A549 (cell line): ENCODE results near the gene SUPT20H. TPM values are rescaled to one million over a fixed set of nuclear protein-coding genes. Genes with fewer than 3 reads are reported as not detected.

Experiments used
- ATAC-seq, 2 experiments: fragments of 200-7000 bp in 1 of 2; fragments of >200 bp in 1 of 2; cut with Nextera tagmentation in 1 of 2; cut with Tn5 transposase in 1 of 2; 3 replicates each; pipeline versions ENCODE4 v1.8.0 to v1.9.1; 2018 to 2020; ENCODE audit warnings: mild to moderate bottlenecking in 1 of 2, moderate library complexity in 1 of 2
- CTCF ChIA-PET: fragments of 300-600 bp; sonication (Branson Sonifier 250); formaldehyde crosslinking; extraction: SDS; loops from one replicate; lab custom pipeline; 2021; ENCODE audit warnings: antibody characterized with exemption, inconsistent platforms; lab: Yijun Ruan, JAX
- POLR2A ChIA-PET: fragments of 350-600 bp; formaldehyde crosslinking; extraction: SDS; loops from one replicate; lab custom pipeline; 2021; ENCODE audit warnings: antibody characterized with exemption, inconsistent platforms; lab: Yijun Ruan, JAX
- DNase-seq, 2 experiments: peaks; one replicate each; pipeline versions ENCODE4 v3.0.0 to v3.0.0-alpha.2; 2011 to 2016; ENCODE audit warnings: low read depth in 1 of 2, low spot score in 1 of 2
- FAIRE-seq: peaks from 2 replicates; lab custom pipeline; 2011; peaks lifted over from hg19 to GRCh38; lab: Jason Lieb, UNC
- H3K27ac ChIP-seq, 2 experiments: fragments of >200 bp; sonication (Bioruptor Twin); formaldehyde crosslinking; 3 replicates each; pipeline ENCODE4 v1.5.1; 2016 to 2017
- H3K4me1 ChIP-seq: fragments of >200 bp; sonication (Bioruptor Twin); formaldehyde crosslinking; 3 replicates; pipeline ENCODE4 v1.6.1; 2016
- H3K4me2 ChIP-seq: fragments of >200 bp; sonication (Bioruptor Twin); formaldehyde crosslinking; 3 replicates; pipeline ENCODE4 v1.6.1; 2016
- H3K4me3 ChIP-seq: fragments of >200 bp; sonication (Bioruptor Twin); formaldehyde crosslinking; 3 replicates; pipeline ENCODE4 v1.5.1; 2016
- H3K9me3 ChIP-seq: fragments of >200 bp; sonication (Bioruptor Twin); formaldehyde crosslinking; 3 replicates; pipeline ENCODE4 v1.6.1; 2016
- ATOH8 ChIP-seq: fragments of 250-450 bp; sonication (Bioruptor Pico); IDR thresholded peaks from 2 replicates; pipeline ENCODE4 v1.5.0; 2020; ENCODE audit warnings: low read depth, mild to moderate bottlenecking, moderate library complexity
- CBX2 ChIP-seq: fragments of 200-600 bp; sonication (generic); IDR thresholded peaks from 2 replicates; pipeline ENCODE4 v1.6.1; 2016; ENCODE audit warnings: low read depth, mild to moderate bottlenecking, borderline replicate concordance
- CEBPB ChIP-seq, 2 experiments: fragments of >200 bp in 1 of 2; sonication (Bioruptor Twin) in 1 of 2; formaldehyde crosslinking in 1 of 2; IDR thresholded peaks; 2 replicates each; pipeline ENCODE4 v1.6.1; 2012 to 2016
- CTCF ChIP-seq: fragments of >200 bp; sonication (Bioruptor Twin); formaldehyde crosslinking; IDR thresholded peaks from 3 replicates; pipeline ENCODE4 v1.5.1; 2016
- EHMT2 ChIP-seq: fragments of 200-600 bp; sonication (generic); IDR thresholded peaks from 2 replicates; pipeline ENCODE4 v1.6.1; 2016; ENCODE audit warnings: antibody characterized with exemption, low read depth, mild to moderate bottlenecking, moderate library complexity
- EP300 ChIP-seq, 2 experiments: fragments of >200 bp; sonication (Bioruptor Twin); formaldehyde crosslinking; IDR thresholded peaks; 2 replicates in 1 of 2; 3 replicates in 1 of 2; pipeline ENCODE4 v1.6.1; 2016 to 2017
- FOXS1 ChIP-seq: fragments of 250-450 bp; sonication (Bioruptor Pico); IDR thresholded peaks from 2 replicates; pipeline ENCODE4 v1.5.0; 2020; ENCODE audit warnings: mild to moderate bottlenecking, moderate library complexity
- HOXA7 ChIP-seq: fragments of 250-450 bp; sonication (Bioruptor Pico); IDR thresholded peaks from 2 replicates; pipeline ENCODE4 v1.5.0; 2020; ENCODE audit warnings: mild to moderate bottlenecking, moderate library complexity
- HOXB13 ChIP-seq: fragments of 250-450 bp; sonication (Bioruptor Pico); IDR thresholded peaks from 2 replicates; pipeline ENCODE4 v1.5.0; 2020; ENCODE audit warnings: low read depth, mild to moderate bottlenecking, moderate library complexity
- JUNB ChIP-seq: fragments of >200 bp; sonication (Bioruptor Twin); formaldehyde crosslinking; IDR thresholded peaks from 2 replicates; pipeline ENCODE4 v1.6.1; 2016
- MAFK ChIP-seq: fragments of 450-650 bp; IDR thresholded peaks from 2 replicates; pipeline ENCODE4 v1.6.1; 2014; ENCODE audit not compliant: partially characterized antibody
- MAX ChIP-seq: IDR thresholded peaks from 2 replicates; pipeline ENCODE4 v1.6.1; 2012
- MAZ ChIP-seq: fragments of 150-350 bp; IDR thresholded peaks from 2 replicates; pipeline ENCODE4 v1.6.1; 2014; ENCODE audit warnings: antibody characterized with exemption, low read depth, low read length, borderline replicate concordance
- NFE2L2 ChIP-seq: fragments of 150-350 bp; conservative IDR thresholded peaks from 2 replicates; pipeline ENCODE4 v1.6.1; 2014; ENCODE audit warnings: low read length
- NR3C1 ChIP-seq: fragments of >200 bp; sonication (Bioruptor Twin); formaldehyde crosslinking; IDR thresholded peaks from 3 replicates; pipeline ENCODE4 v1.6.1; 2017
- RAD21 ChIP-seq, 2 experiments: fragments of >200 bp in 1 of 2; sonication (Bioruptor Twin) in 1 of 2; formaldehyde crosslinking in 1 of 2; IDR thresholded peaks in 1 of 2; conservative IDR thresholded peaks in 1 of 2; 2 replicates in 1 of 2; 3 replicates in 1 of 2; pipeline ENCODE4 v1.6.1; 2012 to 2018; ENCODE audit warnings: inconsistent platforms in 1 of 2
- SMC3 ChIP-seq: fragments of >200 bp; sonication (Bioruptor Twin); formaldehyde crosslinking; IDR thresholded peaks from 3 replicates; pipeline ENCODE4 v1.6.1; 2018; ENCODE audit warnings: inconsistent platforms
- SREBF2 ChIP-seq: fragments of 450-650 bp; IDR thresholded peaks from 2 replicates; pipeline ENCODE4 v1.6.1; 2014; ENCODE audit warnings: mild to moderate bottlenecking, moderate library complexity
- TFCP2L1 ChIP-seq: fragments of 250-450 bp; sonication (Bioruptor Pico); IDR thresholded peaks from 2 replicates; pipeline ENCODE4 v1.5.0; 2021; ENCODE audit warnings: mild to moderate bottlenecking
- ZSCAN20 ChIP-seq: fragments of 250-450 bp; sonication (Bioruptor Pico); IDR thresholded peaks from 2 replicates; pipeline ENCODE4 v1.8.0; 2022; ENCODE audit warnings: mild to moderate bottlenecking, moderate library complexity
- WGBS: methylation state at CpG from one replicate; pipeline ENCODE4 v1.1.6; 2017; ENCODE audit errors: missing lambda C conversion rate; 5-methylcytosine and 5-hydroxymethylcytosine counted together
- polyA plus RNA-seq, 4 experiments: library from polyadenylated mRNA; depleted of rRNA in 3 of 4; stranded (reverse); fragments of >200 nt; fragmentation: RNase III in 1 of 4; extraction: RNeasy Plus Mini Kit Qiagen cat#74134 plus additional on column Dnase treatment in 1 of 4; gene quantifications; 2 replicates in 3 of 4; 3 replicates in 1 of 4; pipeline ENCODE4 v1.2.3, GENCODE V29; 2011 to 2017

SUPT20H gene
- polyA plus RNA-seq, 2 of the 4 experiments (the other 2 are of a cell fraction) = 26.2 to 50.9 TPM

GRCh38 chr13:37085606-37086005, 26.1 kb upstream of the SUPT20H start:
- ChIA-PET CTCF (interaction anchor here (0.7 kb wide), 1 partner anchor 8 kb away, joined by 3 read pairs; no protein-coding TSS in a partner anchor), POLR2A (no interaction called here)
- Histone ChIP-seq H3K4me1 (no peaks in the 10 kb centered on the region), H3K27ac (no peak overlapping the region), H3K9me3 (no peaks in the 10 kb centered on the region), H3K4me2 (no peak overlapping the region), H3K4me3 (no peak overlapping the region)
- no peak for DNase-seq
- 7% methylated on average over 2 of the region's 2 CpGs for WGBS
- no peak for TF ChIP-seq CEBPB (IDR thresholded peaks at IDR 0.05)
- TF ChIP-seq NR3C1 = no peak
- no peak for TF ChIP-seq MAZ
- no peak for TF ChIP-seq ZSCAN20 (CRISPR knock-in tag)
- TF ChIP-seq TFCP2L1 (CRISPR knock-in tag) = no peak
- FAIRE-seq = no peak
- ATAC-seq = no peak

- Histone ChIP-seq H3K4me2 (no peak overlapping the region), H3K4me3 (no peak overlapping the region), H3K27ac (no peak overlapping the region), H3K9me3 (no peaks in the 10 kb centered on the region), H3K4me1 (no peaks in the 10 kb centered on the region)
- POLR2A ChIA-PET = no interaction called here
- FAIRE-seq = no peak
- CTCF ChIA-PET = interaction anchor here (0.6 kb wide), 1 partner anchor 8 kb away, joined by 3 read pairs; no protein-coding TSS in a partner anchor
- 51% methylated on average over 2 of the region's 2 CpGs for WGBS
- no peak for ATAC-seq
- DNase-seq = no peak
- TF ChIP-seq NFE2L2 (0 out of 2 replicates have a peak, but pooled peaks have one; percentile 17), FOXS1 (CRISPR knock-in tag) (no peak)
Measured at GRCh38 chr13:37076818-37077217, 17.3 kb upstream of the SUPT20H start.

GRCh38 chr13:37075164-37075563, 15.7 kb upstream of the SUPT20H start:
- ATAC-seq = no peak
- no peaks in the 10 kb centered on the region for H3K9me3 ChIP-seq
- H3K27ac ChIP-seq = no peak overlapping the region
- no peak for TF ChIP-seq SREBF2
- TF ChIP-seq CBX2 = no peak
- TF ChIP-seq MAX = no peak
- no peak for TF ChIP-seq MAFK
- TF ChIP-seq JUNB = no peak
- TF ChIP-seq EHMT2 = no peak
- TF ChIP-seq EP300 (IDR thresholded peaks at IDR 0.05) = no peak
- TF ChIP-seq HOXA7 (CRISPR knock-in tag) = no peak
- TF ChIP-seq TFCP2L1 (CRISPR knock-in tag) = no peak
- no peak for TF ChIP-seq MAZ
- no peak for TF ChIP-seq ATOH8 (CRISPR knock-in tag)
- TF ChIP-seq, all 56 proteins: peak for 0
- FAIRE-seq = no peak
- ChIA-PET CTCF (no interaction called here), POLR2A (no interaction called here)
- DNase-seq = no peak
- no peak overlapping the region for H3K4me2 ChIP-seq
- WGBS = 57% methylated on average over 2 of the region's 2 CpGs
- H3K4me3 ChIP-seq = no peak overlapping the region
- H3K4me1 ChIP-seq = no peaks in the 10 kb centered on the region

GRCh38 chr13:37074703-37075102, 15.2 kb upstream of the SUPT20H start:
- H3K4me1 ChIP-seq = no peaks in the 10 kb centered on the region
- CTCF ChIA-PET = no interaction called here
- H3K27ac ChIP-seq = no peak overlapping the region
- no peak overlapping the region for H3K4me3 ChIP-seq
- FAIRE-seq (no peak), ATAC-seq (peak in 1 of 2 experiments; percentile 66; a peak in 3 of 6 replicates), DNase-seq (peak in 1 of 2 experiments; percentile 11)
- 0% methylated on average over 1 of the region's 1 CpG for WGBS
- TF ChIP-seq CTCF (peak; percentile 43), HOXB13 (CRISPR knock-in tag) (no peak), SMC3 (peak; percentile 17; the same call in 1 of the 3 replicates), RAD21 (conservative IDR thresholded peaks at IDR 0.05 in 1 of 2, IDR thresholded peaks at IDR 0.05 in 1 of 2) (peak; percentile 24 to 45; a peak in 3 of 5 replicates)
- POLR2A ChIA-PET = no interaction called here
- no peaks in the 10 kb centered on the region for H3K9me3 ChIP-seq
- H3K4me2 ChIP-seq = no peak overlapping the region
